Umbilical cord (tissue), 2 donors: ENCODE data around the gene MAST1. TPM values are rescaled to one million over a fixed set of nuclear protein-coding genes. Genes with fewer than 3 reads are reported as not detected.
A peak's percentile ranks its signal among the peaks of the same experiment; 100 is the strongest.
"Not testable (repeated sequence)": the region's sequence is repeated elsewhere in the genome, so short reads cannot be mapped to it uniquely, and the experiment has no call there.

Experiments used
- DNase-seq: peaks from one replicate; pipeline ENCODE4 v3.0.0-alpha.2; 2015; ENCODE audit warnings: low spot score
- total RNA-seq: library from RNA; depleted of rRNA; stranded (reverse); fragments of >200 nt; gene quantifications from one replicate; pipeline ENCODE4 v1.2.3, GENCODE V29; 2014; ENCODE audit warnings: low replicate concordance; ENCODE audit not compliant: insufficient read depth

The MAST1 gene
- total RNA-seq, 1 donor from 2014 or later = 2.2 TPM

DNA sequence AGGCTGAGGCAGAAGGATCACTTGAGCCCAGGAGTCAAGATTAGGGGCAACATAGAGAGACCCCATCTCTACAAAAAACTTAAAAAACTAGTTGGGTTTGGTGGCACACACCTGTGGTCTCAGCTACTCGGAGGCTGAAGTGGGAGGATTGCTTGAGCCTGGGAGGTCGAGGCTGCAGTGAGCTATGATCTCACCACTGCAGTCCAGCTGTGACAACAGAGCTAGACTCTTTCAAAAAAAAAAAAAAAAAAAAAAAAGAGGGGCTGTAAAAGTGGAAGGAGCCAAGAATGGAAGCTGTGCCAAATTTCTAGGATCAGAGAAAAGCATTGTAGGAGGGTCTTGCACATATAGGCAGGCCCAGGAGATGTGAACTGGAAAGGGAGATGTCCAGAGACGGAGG is 33.4 kb downstream of the MAST1 start:
- DNase-seq = no peak

DNA sequence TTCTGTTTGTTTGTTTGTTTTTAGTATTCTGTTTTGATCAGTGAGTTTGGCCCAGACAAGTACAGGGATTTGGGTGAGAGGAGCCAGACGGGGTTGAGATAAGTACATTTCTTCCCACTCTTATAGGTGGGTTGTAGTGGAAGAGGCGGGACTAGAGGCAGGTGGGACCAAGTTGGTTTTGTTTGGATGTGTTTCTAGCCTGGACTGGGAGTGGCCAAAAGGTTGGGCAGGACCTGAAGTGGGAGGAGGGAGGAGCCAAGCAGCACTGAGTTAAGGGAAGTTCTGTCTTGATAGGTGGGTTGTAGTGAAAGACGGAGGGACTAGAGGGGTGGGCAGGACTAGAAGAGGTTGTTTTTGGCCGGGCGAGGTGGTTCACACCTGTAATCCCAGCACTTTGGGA is 33.9 kb downstream of the MAST1 start:
- no peak for DNase-seq

DNA sequence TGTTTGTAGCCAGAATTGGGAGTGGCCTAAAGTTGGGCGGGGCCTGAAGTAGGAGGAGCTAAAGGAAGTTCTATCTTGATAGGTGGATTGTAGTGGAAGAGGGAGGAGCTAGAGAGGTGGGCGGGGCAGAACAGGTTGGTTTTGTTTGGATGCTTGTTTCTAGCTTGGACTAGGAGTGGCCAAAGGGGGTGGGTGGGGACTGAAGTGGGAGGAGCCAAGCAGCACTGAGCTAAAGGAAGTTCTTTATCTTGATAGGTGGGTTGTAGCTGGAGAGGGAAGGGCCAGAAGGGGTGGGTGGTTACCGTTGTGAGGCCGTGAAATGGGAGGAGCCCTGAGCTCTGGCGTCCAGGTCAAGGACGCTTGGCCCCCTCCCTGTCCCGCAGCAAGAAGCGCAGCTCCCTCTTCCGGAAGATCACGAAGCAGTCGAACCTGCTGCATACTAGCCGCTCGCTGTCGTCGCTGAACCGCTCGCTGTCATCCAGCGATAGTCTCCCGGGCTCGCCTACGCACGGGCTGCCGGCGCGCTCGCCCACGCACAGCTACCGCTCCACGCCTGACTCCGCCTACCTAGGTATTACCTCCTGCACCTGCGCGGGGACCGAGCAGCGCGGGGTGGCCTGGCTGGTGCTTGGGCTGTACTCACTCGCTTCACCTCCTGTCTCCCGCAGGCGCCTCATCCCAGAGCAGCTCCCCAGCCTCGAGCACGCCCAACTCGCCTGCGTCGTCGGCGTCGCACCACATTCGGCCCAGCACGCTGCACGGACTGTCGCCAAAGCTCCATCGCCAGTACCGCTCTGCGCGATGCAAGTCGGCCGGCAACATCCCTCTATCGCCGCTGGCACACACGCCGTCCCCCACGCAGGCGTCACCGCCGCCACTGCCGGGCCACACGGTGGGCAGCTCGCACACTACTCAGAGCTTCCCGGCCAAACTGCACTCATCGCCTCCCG is 34.9 kb downstream of the MAST1 start:
- no peak for DNase-seq

DNA sequence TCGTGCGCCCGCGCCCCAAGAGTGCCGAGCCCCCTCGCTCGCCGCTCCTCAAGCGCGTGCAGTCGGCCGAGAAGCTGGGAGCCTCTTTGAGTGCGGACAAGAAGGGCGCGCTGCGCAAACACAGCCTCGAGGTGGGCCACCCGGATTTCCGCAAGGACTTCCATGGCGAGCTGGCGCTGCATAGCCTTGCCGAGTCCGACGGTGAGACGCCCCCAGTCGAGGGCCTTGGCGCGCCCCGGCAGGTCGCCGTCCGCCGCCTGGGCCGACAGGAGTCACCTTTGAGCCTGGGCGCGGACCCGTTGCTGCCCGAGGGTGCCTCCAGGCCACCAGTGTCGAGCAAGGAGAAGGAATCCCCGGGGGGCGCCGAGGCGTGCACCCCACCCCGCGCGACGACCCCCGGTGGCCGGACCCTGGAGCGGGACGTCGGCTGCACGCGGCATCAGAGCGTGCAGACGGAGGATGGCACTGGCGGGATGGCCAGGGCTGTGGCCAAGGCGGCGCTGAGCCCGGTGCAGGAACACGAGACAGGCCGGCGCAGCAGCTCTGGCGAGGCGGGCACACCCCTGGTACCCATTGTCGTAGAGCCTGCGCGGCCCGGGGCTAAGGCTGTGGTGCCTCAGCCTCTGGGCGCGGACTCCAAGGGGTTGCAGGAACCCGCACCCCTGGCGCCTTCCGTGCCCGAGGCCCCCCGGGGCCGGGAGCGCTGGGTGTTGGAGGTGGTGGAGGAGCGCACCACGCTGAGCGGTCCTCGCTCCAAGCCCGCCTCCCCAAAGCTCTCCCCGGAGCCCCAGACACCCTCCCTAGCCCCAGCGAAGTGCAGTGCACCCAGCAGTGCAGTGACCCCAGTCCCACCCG is 35.8 kb downstream of the MAST1 start:
- DNase-seq = no peak

DNA sequence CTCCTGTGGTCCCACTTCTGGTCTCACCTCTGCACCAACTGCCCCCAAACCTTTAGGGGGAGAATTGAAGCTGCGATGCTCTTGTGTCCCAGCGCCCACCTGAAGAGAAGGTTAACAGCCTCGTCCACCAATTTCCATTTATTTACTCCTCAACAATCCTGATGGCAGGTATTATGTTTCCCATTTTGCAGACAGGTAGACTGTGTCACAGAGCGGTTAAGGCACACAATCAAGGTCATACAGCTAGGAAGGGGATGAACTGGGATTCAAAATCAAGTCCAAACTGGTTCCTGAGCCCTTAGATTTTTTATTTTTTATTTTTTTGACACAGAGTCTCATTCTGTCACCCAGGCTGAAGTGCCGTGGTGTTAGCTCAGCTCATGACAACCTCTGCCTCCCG is 36.8 kb downstream of the MAST1 start:
- no peak for DNase-seq

DNA sequence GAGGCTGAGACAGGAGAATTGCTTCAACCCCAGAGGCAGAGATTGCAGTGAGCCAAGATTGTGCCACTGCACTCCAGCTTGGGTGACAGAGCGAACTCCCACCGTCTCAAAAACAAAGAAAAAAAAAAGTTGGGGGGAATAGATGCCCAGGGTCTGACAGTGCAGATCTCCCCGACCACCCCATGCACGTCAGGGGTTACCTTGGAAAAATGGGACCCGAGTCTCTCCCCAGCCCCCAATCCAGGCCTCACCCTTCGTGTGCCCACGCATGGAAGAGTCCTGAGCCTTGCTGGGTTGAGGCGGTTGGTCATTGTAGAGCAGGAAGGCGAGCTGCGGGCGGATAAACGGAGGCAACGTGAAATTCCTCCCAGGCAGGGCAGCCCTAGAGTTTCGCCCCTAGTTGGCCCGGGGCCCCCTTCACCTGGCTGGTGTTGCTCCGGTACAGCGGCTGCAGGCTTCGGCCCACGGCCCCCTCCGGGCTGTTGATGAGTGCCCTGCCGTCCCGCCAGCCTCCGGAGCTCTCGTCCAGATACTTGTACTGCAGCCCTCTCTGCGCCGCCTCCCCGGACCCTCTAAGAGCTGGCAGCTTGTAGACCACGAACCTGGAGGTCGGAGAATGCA is 42.3 kb downstream of the MAST1 start:
- DNase-seq = no peak

DNA sequence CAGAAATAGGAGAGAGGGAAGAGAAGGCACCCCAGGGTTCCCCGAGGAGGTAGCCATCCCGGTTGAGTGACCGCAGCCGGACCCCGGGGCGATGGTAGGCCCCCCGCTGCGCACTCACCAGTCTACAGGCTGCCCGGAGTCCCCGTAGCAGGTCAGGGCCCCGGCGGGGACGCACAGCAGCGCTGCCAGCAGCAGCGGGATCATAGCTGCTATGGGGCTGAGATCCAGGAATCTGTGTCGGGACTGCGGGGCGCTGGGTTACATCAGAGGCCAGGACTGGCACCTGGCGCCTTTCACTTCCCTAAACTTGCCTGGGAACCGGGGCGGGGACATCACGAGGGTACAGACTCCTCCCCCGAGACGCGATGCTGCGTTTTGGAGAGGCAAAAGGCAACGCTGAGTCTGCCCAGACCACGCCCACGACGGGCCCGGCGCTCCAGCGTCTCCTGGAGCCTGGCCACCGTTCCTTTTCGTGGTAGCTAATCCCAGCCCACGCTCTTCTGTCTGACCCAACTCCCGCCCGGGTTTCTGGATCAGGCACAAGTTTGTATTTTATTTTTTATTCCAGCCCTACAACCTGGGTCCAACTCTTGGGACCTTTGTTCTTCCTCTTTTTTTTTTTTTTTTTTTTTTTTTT is 43.0 kb downstream of the MAST1 start, which contains the start of gene DNASE2:
Gene DNASE2, minus strand, starts transcription at position 278 of the 637 bp plus-strand sequence. Its CDS starts 74 bp downstream, at position 204.
- peak; percentile 94 for DNase-seq

DNA sequence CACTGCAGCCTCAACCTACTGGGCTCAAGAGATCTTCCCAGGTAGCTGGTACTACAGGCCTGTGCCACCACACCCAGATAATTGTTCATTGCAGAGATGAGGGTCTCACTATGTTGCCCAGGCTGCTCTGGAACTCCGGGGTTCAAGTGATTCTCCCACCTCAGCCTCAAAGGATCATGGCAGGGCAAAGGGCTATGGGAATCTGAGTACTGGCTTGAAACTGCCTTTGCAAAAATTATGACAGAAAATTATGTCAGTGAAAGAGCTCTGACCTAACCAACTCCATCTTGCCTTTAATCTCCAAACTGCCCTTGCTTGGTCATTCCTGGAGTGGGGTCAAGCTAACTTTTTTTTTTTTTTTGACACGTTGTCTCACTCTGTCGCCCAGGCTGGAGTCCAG is 44.3 kb downstream of the MAST1 start:
- no peak for DNase-seq

DNA sequence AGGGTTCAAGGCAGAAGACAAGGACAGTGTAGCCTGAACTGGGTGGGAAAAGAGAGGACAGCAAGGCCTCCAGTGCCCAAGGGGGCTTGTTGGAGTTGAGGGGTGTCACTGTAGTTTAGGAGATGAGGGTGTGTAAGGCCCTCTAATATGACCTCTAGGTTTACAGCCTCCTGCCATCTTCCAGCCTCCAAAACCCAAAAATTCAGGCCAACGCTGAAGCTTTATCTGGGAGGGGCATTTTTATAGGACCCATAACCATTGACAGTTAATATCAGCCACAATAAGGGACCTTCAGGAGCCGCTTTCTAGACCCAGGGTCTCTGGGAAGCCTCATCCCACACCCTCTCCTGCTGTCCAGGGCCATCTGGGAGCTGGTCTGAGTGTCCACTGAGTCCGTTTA is 45.9 kb downstream of the MAST1 start:
- DNase-seq = no peak

DNA sequence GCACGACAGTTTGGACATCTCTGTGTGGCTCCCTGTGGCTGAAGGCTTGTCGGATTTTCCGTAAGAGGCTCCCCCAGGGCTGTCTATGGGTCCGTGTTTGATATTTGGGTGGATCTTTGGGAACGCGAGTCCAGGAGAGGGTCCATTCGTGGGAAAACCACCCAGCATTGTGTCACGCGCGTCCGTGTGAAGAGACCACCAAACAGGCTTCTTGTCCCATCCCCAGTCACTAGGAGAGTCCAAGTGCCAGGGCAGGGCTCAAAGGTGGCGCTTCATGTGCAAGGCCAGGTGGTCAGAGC is 46.3 kb downstream of the MAST1 start:
- DNase-seq = no peak

DNA sequence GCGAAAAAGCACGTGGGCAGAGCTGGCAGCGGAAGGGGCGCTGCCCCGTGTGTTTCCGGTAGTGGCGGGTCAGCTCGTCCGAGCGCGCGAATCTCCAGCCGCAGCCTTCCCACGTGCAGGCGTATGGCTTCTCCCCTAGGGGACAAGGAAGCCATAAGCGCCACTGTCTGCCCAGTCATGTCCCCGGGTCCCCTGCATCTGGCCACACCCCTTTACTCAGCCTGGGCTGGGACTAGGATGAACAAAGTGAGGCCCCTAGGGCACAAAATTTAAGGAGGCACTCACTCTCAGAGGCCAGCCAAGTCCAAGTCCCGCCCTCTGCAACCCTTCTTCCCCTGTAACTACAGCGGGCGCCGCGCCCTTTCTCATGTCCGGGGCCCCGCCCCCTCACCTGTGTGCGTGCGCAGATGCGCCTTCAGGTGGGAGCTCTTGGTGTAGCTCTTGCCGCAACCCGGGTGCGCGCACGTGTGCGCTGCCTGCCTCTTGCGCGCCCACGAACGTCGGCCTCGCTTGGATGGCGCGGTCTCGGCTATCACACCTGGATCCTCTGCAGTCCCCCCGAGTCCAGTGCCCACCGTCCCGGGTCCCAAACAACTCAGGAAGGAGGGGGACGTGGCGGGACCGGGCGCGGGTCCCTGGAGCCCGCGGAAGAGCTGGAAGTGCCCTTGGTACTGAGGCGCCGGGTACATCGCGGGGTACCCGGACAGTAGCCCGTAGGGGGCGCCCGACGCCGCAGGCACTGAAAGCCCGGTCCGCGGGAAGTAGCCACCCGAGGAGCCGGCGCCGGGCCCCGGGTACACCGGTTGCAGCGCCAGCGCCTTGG is 46.8 kb downstream of the MAST1 start:
- DNase-seq = no peak

DNA sequence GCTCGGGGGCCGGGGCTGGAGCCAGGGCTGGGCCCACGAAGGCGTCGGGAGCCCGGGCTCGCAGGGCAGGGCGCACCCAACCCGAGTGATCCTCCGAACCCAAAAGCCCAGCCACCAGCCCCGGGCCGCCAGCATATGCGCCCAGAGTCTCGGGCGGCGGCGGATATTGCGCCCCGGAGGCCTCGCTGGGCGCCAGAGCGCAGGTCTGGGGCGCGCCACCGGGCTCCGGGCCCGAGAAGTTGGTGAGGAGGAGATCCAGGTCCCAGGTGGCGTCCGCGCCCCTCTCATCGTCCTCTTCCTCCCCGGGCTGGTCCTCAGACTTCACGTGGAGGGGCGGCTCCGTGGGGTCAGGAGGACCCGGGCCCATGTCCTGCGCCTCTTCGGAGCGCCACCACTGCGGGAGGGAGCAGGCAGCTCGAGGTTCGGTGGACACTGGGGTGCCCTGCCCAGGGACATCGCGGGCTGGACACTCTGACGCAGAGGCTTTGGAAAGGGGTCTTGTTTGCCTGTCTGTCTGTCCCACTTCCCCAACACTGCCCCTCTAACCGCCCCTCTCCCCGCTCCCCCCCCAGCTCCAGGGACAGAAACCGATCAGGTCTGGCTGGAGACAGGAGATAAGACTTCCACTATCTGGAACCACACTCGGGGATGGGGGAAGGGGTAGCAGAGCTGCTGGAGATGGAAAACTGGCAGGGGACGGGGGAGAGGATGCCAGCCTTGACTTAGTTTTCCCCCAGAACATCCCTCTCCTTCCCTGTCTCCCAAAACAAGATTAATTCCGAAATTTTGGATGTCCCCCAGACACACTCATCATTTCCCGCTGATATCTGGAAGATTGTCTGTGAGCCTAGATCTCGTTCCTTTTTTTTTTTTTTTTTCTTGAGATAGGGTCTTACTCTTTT is 47.7 kb downstream of the MAST1 start:
- no peak for DNase-seq

DNA sequence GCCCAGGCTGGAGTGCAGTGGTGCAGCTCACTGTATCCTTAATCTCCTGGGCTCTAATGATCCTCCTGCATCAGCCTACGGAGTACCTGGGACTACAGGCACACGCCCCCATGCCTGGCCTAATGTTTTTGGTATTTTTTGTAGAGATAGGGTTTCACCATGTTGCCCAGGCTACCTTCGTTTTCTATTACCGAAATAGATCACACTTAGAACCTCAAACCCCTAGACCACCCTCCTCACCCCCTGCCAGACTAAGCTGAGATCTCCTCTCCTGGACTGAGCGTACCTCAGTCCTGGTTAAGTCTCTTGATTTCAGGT is 48.3 kb downstream of the MAST1 start:
- DNase-seq = no peak

DNA sequence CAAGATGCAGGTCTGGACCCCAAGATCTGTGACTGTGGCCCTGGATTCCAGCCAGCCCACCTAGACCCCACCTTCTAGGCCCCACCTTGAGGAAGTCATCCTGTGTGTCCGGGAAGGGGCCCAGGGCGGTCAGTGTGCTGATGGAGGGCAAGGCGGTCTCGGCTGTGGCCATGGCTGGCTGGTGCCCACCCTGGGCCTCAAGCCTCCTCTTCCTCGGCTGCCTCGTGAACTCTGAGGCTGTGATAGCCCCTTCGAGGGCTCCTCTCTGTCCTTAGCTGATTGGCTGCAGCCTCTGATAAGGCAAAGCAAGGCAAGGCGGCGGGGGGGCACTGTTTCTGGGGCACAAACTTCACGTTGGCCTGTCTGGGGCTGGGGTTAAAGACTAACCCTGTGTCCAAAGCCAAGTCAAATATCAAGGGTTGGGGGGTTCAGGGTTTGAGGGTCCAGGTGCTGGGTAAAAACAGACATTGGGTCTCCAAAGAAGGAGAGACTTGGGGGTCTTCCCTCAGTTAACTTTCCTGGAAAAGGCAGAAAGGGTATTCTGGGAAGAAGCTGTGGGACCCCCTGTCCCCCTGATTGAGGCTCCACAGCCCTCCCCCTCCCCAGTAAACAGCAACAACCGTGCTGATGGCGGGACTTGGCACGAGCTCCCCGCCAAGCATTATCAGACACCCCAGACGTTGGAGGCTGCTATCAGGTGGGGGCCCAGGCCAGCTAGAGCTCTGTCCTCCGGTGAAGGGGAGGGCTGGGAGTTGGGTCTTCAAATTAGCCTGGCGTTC is 48.8 kb downstream of the MAST1 start, which contains the start of gene KLF1:
Gene KLF1, minus strand, starts transcription at position 233 of the 779 bp plus-strand sequence. Its CDS starts 61 bp downstream, at position 172.
- DNase-seq = no peak

DNA sequence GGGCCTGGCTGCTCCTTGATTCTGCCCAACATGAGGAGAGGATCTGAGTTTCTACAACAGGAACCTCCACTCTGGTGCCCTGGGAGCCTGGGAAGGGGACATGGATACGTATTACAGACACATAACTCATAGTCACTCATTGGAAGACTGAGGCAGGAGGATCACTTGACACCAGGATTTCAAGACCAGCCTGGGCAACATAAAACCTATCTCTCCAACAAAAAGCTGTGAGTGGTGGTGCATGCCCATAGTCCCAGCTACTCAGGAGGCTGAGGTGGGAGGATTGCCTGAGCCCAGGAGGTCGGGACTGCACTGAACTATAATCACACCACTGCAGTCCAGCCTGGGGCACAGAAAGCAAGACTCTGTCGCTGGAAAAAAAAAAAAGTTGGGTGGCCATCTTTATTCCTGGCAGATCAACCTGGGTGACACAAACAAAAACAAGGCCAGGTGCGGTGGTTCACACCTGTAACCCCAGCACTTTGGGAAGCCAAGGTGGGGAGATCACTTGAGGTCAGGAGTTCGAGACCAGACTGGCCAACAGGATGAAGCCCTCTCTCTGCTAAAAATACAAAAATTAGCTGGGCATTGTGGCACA is 49.8 kb downstream of the MAST1 start:
- DNase-seq = no peak

DNA sequence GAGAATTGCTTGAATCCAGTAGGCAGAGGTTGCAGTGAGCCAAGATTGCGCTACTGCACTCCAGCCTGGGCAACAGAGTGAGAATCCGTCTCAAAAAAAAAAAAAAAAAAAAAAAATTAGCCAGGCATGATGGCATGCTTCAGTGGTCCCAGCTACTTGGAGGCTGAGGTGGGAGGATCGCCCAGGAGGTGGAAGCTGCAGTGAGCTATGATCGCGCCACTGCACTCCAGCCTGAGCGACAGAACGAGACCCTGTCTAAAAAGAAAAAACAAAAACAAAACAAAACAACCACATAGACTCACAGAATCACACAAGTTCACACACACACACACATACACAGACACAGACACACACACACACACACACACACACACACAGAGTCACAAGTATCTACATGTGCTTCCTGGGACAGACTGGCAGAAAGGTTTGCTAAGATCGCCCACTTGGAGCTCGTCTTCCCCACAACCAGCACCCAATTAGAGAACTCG is 52.0 kb downstream of the MAST1 start:
- not testable (repeated sequence) for DNase-seq

DNA sequence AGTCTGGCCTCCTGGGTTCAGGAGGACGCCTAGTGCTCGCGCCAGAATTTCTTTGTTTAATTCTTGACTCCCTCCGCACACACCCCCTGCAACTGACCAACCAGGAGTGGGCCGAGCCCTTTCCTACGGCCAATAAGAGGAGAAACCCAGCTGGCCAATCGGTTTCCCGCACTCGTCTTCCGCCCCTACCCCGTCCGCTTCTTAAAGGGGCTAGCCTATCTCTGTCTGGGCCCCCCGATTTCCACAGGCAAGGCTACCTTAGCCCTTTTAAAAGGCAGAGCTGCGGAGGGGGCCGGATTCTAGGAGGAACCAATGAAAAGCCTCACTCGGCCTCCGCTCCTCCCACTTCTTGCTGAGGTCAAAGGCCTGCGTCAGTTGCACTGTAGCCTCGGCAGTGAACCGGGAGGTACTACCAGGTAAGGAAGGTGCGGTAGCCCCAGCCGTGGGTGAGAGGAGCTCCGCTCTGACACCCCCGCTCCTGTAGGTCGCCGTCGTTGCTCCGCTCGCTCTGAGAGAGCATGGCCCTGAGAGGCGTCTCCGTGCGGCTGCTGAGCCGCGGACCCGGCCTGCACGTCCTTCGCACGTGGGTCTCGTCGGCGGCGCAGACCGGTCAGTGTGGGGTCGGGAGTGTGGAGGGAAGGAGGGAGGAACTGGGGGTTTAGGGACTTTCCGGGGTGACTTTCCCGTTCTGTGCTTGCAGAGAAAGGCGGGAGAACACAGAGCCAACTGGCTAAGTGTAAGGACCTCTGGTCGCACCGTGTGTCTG is 52.7 kb downstream of the MAST1 start, which contains the start of gene GCDH:
Gene GCDH, plus strand, starts transcription at position 374 of the 766 bp plus-strand sequence. Its CDS starts 145 bp downstream, at position 519.
- DNase-seq = peak; percentile 100
